HG02840 (cell line): ENCODE results near the gene CCDC159.
"Not testable (repeated sequence)": the region's sequence is repeated elsewhere in the genome, so short reads cannot be mapped to it uniquely, and the experiment has no call there.

ENCODE experiments used
- ATAC-seq: cut with Tn5 transposase; IDR thresholded peaks from one replicate; pipeline ENCODE4 v1.9.1; 2021; ENCODE audit warnings: mild to moderate bottlenecking, moderate library complexity, moderate number of reproducible peaks; ENCODE audit not compliant: unreplicated experiment, low FRiP score

Gene CCDC159, protein sequence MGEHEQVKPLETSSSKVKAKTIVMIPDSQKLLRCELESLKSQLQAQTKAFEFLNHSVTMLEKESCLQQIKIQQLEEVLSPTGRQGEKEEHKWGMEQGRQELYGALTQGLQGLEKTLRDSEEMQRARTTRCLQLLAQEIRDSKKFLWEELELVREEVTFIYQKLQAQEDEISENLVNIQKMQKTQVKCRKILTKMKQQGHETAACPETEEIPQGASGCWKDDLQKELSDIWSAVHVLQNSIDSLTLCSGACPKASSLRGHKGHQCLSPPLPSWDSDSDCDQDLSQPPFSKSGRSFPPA

DNA sequence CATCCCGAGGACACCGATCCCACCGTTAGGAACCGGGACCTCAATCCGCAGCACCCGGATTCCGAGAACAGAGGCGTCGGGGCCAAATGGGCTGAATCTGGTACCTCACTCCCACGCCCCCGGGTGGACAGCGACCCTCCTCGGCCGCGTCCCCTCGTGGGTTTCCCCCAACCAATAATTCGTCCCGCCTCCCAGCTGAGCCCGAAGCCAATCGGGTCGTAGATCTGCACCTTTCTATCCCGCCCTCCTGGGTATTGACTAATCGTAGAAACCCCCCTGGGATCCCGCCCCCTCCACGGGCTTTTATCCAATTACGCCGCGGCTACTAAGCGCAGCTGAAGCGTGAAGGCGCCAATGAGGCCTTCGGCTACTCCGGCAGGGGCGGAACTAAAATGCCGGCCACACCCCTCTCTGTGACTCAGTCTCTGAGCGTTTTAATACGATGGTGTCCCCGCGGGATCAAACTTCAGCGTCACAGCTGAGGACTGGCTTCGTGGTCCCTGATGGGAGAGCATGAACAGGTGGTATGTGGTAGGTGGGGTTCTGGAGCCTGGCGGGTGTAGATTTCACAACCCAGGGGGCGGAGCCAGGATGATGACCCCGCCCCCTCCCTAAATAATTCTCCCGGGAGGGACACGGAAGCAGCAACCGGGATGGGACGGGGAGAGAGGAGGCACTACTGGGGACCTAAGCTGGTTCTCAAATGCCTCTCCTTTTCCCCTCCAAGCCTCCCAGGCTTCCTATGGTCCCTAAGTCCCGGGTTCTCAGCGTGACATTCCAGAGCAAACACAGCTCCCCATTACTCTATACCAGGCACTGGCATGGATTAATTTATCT lies at the start of gene CCDC159, which contains the start of gene TMEM205:
Gene CCDC159 (plus strand): TSS at position 416 of the 837 bp plus-strand sequence. CDS start 88 bp downstream, at position 504.
Gene TMEM205 (minus strand): TSS at position 165 of the 837 bp plus-strand sequence. CDS start 649 bp downstream, outside the sequence.
- ATAC-seq = peak; percentile 90

DNA sequence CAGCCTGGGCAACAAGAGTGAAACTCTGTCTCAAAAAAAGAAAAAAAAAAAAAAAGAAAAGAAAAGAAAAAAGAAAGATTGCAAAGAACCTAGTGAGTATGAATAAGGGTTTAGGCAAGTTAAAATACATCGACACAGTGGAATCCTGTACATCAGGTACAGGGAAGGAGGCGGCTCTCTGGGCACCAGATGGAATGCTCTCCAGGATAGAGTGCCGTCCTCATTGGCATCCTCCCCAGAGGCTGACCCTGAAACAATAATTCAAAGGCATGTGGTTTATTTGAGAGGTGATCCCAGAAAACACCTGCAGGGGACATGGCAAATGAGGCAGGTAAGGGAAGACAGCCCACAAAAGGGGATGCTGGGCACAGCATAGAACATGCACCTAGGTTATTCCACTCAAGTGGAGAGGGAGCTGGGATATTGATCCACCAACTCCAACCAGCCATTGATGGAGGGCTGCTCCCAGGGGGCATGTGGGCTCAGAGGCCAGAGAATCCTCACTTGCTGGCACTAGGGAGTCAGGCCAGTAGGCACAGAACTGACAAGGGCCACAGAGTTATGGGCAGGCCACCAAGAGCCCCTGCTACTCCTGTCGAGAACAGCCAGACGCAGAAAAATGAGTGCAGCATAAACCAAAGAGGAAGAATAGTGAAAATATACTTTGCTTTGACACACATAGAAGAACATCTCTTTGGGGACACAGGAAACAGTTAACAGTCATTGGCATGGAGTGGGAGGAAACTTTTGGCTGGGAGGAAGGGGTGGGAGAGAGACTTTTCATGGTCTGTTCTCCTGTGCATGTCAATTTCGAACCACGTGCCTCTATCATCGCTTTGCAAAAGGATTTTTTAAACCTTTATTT lies 46.1 kb upstream of the CCDC159 start:
- no peak for ATAC-seq

DNA sequence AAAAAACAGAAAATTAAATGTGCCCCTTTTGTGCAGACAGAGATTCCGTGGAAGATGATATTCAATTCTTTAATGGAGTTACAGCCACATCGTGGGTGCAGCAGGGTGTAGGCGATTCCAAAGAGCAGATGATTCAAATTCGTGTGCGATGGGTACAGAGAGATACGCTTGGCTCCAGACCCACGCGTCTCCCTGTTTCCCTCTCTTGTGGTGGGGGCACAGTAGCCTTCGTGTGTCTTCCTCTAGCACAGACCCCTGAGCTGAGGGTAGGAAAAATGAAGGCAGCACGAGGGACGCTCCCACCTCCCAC lies 45.6 kb upstream of the CCDC159 start:
- no peak for ATAC-seq

DNA sequence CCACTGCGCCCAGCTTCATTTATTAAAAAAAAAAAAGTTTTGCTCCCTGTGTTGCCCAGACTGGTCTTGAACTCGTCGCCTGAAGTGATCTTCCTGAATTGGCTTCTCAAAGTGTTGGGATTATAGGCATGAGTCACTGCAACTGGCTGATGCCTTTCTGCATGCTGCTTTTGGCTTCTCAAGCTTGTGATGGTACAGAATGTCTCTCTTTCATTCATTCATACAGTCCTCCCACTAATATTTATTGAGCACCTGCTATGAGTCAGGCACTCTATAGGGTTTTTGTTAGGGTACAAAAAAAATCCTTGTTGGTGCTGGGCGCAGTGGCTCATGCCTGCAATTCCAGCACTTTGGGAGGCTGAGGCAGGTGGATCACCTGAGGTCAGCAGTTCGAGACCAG lies 41.4 kb upstream of the CCDC159 start:
- ATAC-seq = no peak

DNA sequence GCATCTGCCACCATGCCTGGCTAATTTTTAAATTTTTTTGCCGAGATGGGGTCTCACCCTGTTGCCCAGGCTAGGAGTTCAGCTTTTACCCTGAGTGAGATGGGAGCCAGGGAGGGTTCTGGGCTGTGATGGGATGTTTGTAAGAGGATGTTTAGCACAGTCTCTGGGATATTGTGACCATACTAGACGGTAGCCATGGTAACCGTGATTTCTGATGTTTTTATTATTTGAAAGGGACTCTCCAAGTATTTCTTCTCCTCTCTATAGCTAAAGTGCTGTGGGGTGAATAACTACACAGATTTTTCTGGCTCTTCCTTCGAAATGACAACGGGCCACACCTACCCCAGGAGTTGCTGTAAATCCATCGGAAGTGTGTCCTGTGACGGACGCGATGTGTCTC lies 40.0 kb upstream of the CCDC159 start:
- ATAC-seq = no peak

DNA sequence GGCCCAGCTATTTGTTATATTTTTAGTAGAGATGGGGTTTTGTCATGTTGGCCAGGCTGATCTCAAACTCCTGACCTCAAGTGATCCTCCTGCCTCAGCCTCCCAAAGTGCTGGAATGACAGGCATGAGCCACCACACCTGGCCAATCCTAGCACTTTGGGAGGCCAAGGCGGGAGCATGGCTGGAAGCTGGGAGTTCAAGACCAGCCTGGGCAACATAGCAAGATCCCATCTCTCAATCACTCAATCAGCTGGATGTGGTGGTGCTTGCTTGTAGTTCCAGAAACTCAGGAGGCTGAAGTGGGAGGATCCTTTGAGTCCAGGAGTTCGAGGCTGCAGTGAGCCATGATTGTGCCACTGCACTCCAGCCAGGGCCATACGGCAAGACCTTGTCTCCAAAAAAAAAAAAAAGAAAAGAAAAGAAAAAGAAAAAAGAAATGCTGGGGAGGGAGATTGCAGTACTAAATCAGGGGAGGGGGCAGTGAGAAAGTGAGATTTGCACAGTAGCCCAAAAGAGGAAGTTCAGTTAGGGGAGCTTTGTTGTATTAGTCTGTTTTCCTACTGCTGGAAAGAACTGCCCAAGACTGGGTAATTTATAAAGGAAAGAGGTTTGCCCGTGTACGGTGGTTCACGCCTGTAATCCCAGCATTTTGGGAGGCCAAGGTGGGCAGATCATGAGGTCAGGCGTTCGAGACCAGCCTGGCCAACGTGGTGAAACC lies 25.9 kb upstream of the CCDC159 start:
- not testable (repeated sequence) for ATAC-seq

DNA sequence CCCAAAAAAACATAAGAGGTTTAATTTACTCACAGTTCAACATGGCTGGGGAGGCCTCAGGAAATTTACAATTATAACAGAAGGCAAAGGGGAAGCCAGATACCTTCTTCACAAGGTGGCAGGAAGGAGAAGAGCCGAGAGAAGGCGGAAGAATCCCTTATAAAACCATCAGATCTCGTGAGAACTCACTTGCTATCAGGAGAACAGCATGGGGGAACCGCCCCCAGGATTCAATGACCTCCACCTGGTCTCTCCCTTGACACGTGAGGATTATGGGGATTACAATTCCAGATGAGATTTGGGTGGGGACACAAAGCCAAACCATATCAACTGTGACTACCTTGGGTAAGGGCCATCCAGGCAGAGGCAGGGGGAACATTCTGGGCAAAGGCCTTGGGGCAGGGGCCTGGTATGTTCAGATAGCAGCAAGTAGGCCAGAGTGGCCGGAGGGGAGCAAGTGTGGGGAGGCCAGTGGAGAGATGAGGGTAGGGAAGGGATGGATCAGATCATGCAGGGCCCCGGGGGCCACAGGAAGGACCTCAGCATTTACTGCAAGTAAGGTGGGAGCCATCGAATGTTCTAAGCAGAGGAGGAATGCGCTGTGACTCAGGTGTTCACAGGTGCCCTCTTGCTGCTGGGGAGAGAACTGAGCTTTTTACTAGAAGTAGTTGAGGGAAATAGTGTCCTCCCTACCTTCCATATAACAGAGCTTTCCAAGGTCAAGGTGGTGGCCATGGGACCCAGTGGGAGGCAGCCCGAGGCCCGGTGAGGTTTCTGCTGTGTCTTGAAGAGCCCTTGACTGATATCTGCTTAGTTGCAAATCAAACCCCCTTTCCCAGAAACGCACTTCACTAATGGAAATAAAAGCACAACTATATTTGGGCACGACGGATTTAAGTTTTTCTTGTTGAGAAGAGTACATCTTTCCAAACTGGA lies 24.9 kb upstream of the CCDC159 start:
- ATAC-seq = no peak

DNA sequence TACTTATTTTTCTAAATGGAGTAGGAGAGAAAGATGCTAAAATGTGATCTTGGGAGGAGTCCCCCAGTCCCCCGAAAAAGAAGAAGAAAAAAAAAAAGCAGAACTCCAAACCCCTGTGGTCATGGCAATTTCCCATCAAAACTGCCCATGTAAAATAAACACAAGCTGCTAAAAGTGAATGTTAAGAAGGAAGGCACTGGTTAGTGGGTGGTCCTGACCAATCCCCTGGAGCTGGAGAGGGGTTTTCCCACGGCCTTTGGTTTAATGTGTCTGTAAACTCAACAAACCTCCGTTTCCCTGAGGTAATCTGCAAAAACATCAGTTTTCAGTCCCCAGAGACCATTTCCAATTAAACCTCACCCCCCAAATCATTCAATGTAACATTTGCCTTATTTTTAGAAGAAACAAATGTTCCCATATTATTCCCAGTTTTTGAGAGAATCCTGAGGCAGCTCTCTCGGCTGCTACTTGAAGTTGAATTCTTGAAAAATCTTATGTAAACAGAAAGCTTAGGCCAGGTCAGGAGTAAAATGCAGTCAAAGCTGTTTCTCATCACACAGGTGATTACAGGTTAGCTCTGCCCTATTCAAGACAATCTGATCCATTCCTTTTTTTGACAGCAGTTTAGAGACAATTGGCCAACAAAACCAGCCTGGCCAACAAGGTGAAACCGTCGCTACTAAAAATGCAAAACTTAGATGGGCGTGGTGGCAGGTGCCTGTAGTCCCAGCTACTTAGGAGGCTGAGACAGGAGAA lies 23.9 kb upstream of the CCDC159 start:
- ATAC-seq = no peak

DNA sequence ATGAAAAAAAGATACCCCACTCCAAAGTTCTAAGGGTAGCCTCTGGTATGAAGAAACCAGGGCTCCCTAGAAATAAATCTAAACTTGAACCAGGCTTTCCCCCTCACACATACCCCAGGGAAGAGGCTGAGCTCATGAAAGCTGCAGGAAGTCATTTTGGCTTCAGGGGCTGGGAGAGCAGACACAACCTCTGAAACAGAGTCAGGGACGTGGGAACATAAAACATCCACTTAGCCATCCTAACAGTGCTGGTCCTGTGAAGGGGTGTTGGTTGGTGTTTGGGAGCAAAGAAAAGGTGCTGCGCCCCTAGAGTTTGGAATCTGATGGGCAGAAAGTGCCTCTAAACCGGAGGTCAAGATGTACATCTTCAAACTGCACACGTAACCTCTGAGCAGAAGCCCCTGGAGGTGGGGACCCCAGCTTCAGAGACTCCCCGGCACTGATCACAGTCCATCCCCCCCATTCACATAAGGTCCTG lies 22.7 kb upstream of the CCDC159 start:
- ATAC-seq = no peak

DNA sequence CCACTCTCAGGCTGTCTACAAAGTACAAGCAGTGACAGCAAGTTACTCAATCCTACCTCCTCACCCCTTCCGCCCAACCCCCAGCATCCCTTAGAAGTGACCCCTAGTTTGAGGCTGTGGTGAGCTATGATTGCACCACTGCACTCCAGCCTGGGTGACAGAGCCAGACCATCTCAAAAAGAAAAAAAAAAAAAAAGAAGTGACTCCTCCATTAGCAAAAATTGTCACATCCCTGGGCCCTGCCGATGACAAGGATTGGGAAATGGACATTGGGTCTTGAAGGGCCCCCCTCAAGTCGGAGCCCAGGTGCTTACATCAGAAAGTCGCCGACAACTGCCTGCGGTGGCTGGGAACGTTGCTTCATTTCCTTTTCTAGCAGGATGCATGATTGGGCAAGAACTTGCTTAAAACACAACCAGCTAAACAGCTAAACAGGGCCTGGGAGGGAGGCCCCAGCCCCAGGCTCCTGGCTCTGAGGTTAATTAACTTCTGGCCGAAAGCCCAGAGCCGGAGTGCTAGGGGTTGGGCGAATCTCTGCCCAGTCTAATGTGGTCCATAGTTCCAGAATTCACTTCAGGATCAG lies 22.1 kb upstream of the CCDC159 start:
- ATAC-seq = no peak

DNA sequence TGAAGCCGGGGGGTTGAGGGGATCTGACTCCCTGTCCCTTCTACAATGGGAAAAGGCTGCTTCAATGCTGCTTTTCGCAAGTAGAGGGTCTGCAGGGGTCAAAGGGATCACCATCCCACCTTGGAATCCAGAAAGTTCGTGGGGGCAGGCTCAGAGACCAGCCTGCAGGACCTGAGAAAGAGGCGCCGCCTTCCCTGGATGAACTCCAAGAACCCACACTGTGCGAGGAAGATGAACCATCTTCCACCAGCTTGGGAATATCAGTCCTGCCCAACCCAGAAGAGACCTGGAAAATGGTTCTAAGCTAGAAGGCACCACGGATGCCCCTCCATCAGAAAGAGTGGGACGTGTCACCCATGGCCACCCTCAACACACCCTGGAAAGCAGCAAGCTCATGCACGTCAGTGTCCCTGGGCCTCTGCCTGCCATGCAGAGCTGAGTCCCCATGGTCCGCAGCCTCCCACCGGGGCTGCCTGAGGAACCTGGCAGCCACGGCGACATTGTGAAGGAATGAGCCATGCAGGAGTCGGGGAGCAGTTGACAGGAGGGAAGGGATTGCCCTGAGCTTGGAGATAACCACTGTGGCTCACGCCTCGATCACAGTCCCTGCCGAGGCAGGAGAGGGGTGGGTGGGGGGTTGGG lies 21.4 kb upstream of the CCDC159 start:
- no peak for ATAC-seq

DNA sequence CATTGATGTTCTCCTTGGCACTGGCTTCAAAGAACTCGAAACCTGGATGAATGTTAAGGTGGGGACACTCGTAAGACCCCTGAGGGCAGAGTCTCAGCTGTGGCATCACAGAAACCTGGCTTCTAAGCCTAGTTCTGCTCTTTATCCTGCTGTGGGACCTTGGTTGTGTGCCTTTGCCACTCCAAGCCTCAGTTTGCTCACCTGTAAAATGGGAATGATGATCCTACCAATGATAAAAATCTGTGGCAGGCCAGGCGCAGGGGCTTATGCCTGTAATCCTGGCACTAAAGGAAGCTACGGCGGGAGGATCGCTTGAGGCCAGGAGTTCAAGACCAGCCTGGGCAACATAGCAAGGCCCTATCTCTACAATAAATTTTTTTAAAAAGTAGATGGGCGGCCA lies 20.8 kb upstream of the CCDC159 start:
- ATAC-seq = no peak

DNA sequence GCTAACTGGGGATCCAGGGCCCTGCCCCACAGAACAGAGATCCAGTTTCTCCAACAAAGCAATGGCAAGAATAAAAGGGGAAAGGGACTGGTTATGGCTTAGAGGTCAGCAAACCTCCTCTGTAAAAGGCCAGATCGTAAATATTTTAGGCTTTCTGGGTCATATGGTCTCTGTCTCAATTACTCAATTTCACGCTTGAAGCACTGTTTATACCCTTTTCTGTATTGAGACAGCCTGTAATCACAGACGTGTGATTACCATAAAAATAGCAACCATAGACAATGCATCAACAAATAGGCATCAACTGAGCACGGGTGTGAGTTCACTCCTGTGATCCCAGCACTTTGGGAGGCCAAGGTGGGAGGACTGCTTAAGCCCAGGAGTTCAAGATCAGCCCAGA lies 16.2 kb upstream of the CCDC159 start:
- ATAC-seq = no peak

DNA sequence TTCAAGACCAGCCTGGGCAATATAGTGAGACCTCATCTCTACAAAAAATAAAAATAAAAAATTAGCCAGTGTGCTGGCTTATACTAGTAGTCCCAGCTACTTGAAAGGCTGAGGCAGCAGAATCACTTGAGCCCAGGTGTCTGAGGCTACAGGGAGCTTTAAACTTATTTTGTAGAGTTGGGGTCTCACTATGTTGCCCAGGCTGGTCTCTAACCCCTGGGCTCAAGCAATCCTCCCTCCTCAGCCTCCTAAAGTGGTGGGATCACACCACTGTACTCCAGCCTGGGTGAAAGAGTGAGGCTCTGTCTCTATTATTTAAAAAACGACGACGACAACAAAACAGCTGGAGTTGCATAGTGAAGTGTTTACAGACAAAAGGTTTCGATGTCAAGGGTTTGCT lies 14.8 kb upstream of the CCDC159 start:
- ATAC-seq = no peak

DNA sequence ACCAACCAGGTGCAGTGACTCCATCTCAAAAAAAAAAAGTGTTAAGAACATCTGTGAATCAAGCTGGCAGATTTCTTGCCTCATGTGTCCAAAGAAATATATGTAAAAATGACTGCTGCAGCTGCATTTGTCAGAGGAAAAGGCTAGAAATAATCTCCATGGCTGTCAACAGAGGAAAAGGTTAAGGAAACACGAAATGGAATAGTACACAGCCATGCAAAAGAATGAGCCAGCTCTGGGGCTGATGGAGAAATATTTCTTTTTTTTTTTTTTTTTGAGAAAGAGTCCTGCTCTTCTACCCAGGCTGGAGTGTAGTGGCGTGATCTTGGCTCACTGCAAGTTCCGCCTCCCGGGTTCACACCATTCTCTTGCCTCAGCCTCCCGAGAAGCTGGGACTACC lies 13.5 kb upstream of the CCDC159 start:
- no peak for ATAC-seq

DNA sequence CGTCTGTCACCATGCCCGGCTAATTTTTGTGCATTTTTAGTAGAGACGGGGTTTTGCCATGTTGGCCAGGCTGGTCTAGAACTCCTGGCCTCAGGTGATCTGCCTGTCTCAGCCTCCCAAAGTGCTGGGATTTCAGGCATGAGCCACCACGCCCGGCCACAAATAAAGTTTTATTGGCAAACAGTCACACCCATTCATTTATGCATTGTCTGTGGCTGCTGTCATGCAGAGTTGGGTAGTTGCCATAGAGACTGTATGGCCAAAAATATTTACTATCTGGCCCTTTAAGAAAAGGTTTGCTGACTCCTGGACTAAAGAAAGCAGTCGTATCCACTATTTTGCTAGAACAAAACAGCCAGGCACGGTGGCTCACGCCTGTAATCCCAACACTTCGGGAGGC lies 12.5 kb upstream of the CCDC159 start:
- ATAC-seq = not testable (repeated sequence)

DNA sequence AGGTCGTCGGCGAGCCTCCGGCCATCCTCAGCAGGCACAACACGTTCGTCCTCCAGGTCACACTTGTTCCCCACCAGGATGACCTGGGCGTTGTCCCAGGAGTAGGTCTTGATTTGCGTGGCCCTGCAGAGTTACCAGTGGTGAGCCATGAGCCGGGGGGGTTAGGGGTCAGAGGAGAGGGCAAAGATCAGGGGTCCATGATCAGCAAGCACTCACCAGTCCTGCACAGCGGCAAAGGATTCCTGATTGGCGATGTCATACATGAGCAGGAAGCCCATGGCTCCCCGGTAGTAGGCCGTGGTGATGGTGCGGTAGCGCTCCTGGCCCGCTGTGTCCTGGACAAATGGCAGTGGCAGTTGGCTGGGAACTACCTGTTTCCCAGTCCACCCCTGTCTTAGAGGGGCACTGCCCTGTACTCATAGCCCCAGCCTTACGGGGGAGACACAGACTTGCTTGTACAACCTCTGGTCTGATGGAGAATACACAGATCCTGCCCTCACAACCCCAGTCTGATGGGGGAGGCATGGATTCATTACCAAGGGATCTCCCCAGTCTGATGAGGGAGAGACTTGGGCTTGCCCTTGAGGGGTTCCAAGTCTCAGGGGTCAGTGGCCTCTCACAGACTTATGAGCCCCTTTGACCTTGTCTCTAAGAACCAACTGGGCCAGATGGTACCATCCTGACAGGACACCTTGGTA lies 10.7 kb upstream of the CCDC159 start:
- ATAC-seq = no peak
